HL-60/S4 (cell line): ENCODE results near the gene CYB5R4.
"Not testable (repeated sequence)": the region's sequence is repeated elsewhere in the genome, so short reads cannot be mapped to it uniquely, and the experiment has no call there.

ENCODE experiments used
- in situ Hi-C: fragments of 300-500 bp; cut with MboI; formaldehyde crosslinking; loops from 2 replicates; pipeline ENCODE4 v1.14.3; 2022; ENCODE audit warnings: low sequenced_read_pairs

The CYB5R4 gene

GRCh38 chr6:83905648-83906047 lies 46.2 kb downstream of the CYB5R4 start:
- in situ Hi-C loops = no loop called here

GRCh38 chr6:83907623-83908390 lies 48.3 kb downstream of the CYB5R4 start:
- in situ Hi-C loops = not testable (repeated sequence)

- in situ Hi-C loops = no loop called here
Measured at GRCh38 chr6:83908813-83909212, 49.3 kb downstream of the CYB5R4 start.

- in situ Hi-C loops = no loop called here
Measured at GRCh38 chr6:83911278-83911677, 51.8 kb downstream of the CYB5R4 start.

- in situ Hi-C loops = no loop called here
Measured at GRCh38 chr6:83914953-83915352, 55.5 kb downstream of the CYB5R4 start.

- in situ Hi-C loops = no loop called here
Measured at GRCh38 chr6:83917001-83917400, 57.5 kb downstream of the CYB5R4 start.

- in situ Hi-C loops = no loop called here
Measured at GRCh38 chr6:83920017-83920416, 60.5 kb downstream of the CYB5R4 start.

- in situ Hi-C loops = no loop called here
Measured at GRCh38 chr6:83921315-83921714, 61.8 kb downstream of the CYB5R4 start.

- in situ Hi-C loops = no loop called here
Measured at GRCh38 chr6:83927470-83927869, 68.0 kb downstream of the CYB5R4 start.

- in situ Hi-C loops = no loop called here
Measured at GRCh38 chr6:83928286-83928685, 68.8 kb downstream of the CYB5R4 start.

- in situ Hi-C loops = not testable (repeated sequence)
Measured at GRCh38 chr6:83946201-83946833, 86.8 kb downstream of the CYB5R4 start.

- in situ Hi-C loops = not testable (repeated sequence)
Measured at GRCh38 chr6:83947983-83948382, 88.5 kb downstream of the CYB5R4 start.

GRCh38 chr6:83948851-83949250 lies 89.4 kb downstream of the CYB5R4 start:
- in situ Hi-C loops = no loop called here

GRCh38 chr6:83951423-83951822 lies 91.9 kb downstream of the CYB5R4 start:
- in situ Hi-C loops = not testable (repeated sequence)

- in situ Hi-C loops = no loop called here
Measured at GRCh38 chr6:83952830-83953229, 93.3 kb downstream of the CYB5R4 start.

- in situ Hi-C loops = no loop called here
Measured at GRCh38 chr6:83954371-83954770, 94.9 kb downstream of the CYB5R4 start.

GRCh38 chr6:83958241-83958685 lies 98.8 kb downstream of the CYB5R4 start:
- in situ Hi-C loops = no loop called here

- in situ Hi-C loops = no loop called here
Measured at GRCh38 chr6:83960664-83961063, 101.2 kb downstream of the CYB5R4 start.

GRCh38 chr6:83962582-83962981 lies 103.1 kb downstream of the CYB5R4 start:
- in situ Hi-C loops = no loop called here

- in situ Hi-C loops = no loop called here
Measured at GRCh38 chr6:83966539-83966938, 107.0 kb downstream of the CYB5R4 start.

GRCh38 chr6:83970582-83970981 lies 111.1 kb downstream of the CYB5R4 start:
- in situ Hi-C loops = no loop called here

- in situ Hi-C loops = no loop called here
Measured at GRCh38 chr6:83974409-83975050, 115.0 kb downstream of the CYB5R4 start.
